NCI-H2227 (cell line): Measurements from ENCODE around the gene C2orf49.
"Not testable (repeated sequence)": the region's sequence is repeated elsewhere in the genome, so short reads cannot be mapped to it uniquely, and the experiment has no call there.

ENCODE experiments used
- DNase-seq: peaks from one replicate; lab custom pipeline; 2025; ENCODE audit not compliant: unreplicated experiment; lab: John Stamatoyannopoulos, UW

C2orf49 gene

GRCh38 chr2:105320651-105321215, 16.6 kb upstream of the C2orf49 start:
- peak; percentile 76 for DNase-seq

GRCh38 chr2:105321875-105322646, 15.3 kb upstream of the C2orf49 start:
- DNase-seq, result no peak

DNA sequence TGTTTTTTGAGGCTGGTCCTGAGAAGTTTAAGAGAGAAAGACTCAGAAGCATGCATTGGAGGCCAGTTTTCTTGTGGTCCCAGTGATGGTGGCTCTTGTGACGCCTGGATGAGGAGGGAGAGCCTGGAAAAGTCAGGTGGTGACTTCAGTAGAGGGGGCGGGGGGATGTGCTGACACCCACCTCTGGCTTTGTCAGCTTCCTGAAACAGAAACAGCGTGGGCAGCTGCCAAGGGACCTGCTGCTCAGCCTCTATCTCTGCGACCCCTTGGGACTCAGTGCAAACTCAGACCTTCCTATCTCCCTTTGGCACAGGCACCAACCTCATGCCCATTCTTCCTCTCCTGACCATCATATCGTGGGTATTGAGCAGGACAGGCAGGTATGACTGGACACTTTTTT, 14.2 kb upstream of the C2orf49 start:
- DNase-seq, result no peak

- DNase-seq, result no peak
Observed at GRCh38 chr2:105324101-105324500, 13.2 kb upstream of the C2orf49 start.

- DNase-seq, result no peak
Observed at GRCh38 chr2:105324732-105325131, 12.6 kb upstream of the C2orf49 start.

GRCh38 chr2:105325389-105325963, 11.9 kb upstream of the C2orf49 start:
- no peak for DNase-seq

DNA sequence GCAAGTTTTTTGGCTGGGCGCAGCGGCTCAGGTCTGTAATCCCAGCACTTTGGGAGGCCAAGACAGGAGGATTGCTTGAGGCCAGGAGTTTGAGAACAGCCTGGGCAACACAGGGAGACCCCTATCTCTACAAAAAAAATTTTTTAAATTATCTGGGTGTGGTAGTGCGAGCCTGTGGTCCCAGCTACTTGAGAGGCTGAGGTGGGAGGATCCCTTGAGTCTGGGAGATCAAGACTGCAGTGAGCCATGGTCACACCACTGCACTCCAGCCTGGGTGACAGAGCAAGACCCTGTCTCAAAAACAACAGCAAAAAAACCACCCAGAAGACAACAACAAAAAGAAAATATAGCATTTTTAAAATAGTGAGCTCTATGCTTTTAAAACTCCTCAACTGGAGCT, 10.1 kb upstream of the C2orf49 start:
- not testable (repeated sequence) for DNase-seq

DNA sequence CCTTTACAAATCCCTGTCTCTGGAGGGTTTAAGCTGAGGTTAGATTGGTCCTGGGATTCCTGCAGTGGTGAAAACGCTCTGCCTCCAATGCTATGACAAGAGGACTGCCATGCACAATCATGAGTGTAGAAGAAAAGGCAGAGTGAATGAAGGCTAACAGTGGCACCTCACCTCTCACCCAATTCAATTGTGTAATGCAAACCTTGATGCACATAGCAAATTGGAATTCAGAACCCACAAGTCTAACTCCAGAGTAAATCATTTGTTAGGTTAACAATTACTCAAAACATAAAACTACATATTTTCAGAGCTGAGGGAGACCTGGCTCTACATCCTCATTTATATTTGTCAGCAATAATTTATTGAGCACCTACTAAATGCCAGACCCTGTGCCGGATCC, 9.7 kb upstream of the C2orf49 start:
- DNase-seq, result no peak

- DNase-seq, result no peak
Observed at GRCh38 chr2:105328281-105329196, 8.8 kb upstream of the C2orf49 start.

- no peak for DNase-seq
Observed at GRCh38 chr2:105329197-105329554, 8.2 kb upstream of the C2orf49 start.

GRCh38 chr2:105329561-105330495, 7.5 kb upstream of the C2orf49 start, which contains the start of gene TGFBRAP1:
TSS of gene TGFBRAP1 (minus strand) at chr2:105329735. CDS start at chr2:105308301, 21,434 bp downstream.
- DNase-seq, result peak; percentile 81

DNA sequence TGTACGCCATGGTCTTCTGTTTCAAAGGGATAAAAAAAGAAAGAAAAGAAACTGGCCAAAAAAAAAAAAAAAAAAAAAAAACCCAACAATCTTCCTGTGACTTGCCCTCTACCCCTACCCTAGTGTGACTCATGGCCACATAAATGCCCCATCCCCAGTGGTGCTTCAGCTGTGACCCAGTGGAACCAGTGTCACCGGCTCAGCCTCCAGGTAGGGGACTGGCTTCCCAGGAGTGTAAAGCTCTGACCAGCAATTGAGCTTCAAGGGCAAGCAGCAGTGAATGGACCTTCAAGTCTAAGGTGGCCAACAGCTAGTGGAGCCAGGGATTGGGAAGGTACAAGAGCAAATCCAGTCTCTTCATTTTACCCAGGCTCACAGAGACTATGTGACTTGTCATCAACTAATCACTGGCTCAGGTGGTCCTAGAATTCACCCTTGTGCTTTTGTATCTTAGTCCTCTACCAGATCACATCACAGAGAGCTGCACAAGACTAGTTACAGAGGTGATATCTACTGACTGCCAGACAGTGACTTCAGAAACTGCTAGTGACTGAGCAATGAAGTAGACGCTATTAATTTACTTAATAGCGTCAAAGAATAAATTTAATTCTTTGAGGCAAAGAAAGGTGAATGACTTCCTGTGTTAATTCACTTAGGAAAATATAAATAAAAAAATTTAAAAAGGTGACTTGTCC, 6.5 kb upstream of the C2orf49 start:
- DNase-seq, result no peak

- no peak for DNase-seq
Observed at GRCh38 chr2:105334211-105334610, 3.1 kb upstream of the C2orf49 start.

DNA sequence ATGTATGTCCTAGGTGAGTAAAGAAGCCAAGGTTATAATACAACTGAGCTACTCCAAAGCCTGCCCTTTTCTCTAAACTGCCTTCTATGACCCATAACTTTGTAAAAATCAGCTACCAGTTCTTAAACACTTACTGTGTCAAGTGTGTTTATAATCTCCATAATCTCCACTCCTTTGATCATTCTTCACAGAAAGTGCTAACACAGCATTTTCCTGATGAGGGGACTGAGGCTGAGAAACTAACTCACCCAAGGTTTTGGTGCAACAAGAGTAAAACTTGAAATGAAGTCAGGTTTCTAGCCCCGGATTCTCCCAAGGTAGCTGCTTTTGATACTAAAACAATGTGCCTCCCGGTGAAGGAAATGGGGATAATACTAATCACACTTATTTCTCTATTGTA, 1.9 kb upstream of the C2orf49 start:
- no peak for DNase-seq

GRCh38 chr2:105336786-105337121, 586 bp upstream of the C2orf49 start:
- DNase-seq, result no peak

GRCh38 chr2:105338020-105338385, 663 bp downstream of the C2orf49 start:
- peak; percentile 17 for DNase-seq

DNA sequence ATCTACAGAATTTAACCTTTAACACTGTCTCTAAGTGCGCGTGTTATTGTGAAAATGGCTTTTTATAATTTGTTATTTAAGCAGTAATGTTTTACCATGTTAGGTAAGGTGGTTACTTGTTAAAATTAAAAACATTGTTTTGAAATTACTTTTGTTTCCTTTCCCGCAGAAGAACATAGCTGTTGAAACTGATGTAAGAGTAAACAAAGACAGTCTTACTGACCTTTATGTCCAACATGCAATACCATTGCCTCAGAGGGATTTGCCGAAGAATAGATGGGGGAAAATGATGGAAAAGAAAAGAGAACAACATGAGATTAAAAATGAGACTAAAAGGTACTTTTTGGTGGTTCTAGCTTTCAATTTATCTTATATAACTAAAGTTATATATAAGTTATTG, 2.1 kb downstream of the C2orf49 start:
- no peak for DNase-seq

GRCh38 chr2:105344704-105345345, 7.5 kb downstream of the C2orf49 start:
- peak; percentile 37 for DNase-seq

- DNase-seq, result no peak
Observed at GRCh38 chr2:105357122-105357521, 19.8 kb downstream of the C2orf49 start.
